ENCODE results near the gene VSIG8. TPM values are rescaled to one million over a fixed set of nuclear protein-coding genes. Genes with fewer than 3 reads are reported as not detected.

VSIG8 gene
- total and polyA plus RNA-seq, 2 donors (not counting 1 experiment from before 2014, with no cell fraction given): under 0.01 TPM; not detected in 1

DNA sequence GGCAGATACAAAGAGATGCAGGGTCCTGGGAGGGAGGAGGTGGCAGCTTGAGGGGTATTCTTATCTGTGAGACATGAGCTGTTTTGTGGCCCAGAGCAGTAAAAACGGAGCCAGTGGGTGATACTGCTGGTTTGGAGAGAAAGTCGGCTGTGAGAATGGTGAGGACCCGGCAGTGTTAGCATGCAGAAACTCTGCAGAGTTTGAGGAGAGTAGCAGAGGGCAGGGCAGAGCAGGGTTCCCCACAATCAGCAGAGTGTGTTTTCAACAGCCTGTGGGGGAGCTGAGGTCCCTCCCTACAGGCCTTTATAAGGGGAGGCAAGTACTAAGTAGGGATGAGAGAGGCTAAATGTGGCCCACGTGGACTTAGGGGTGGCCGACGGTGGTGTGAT is 35.4 kb downstream of the VSIG8 start:
- Histone ChIP-seq H3K9me3 (ENCODE audit: control insufficient read depth, insufficient read depth, low read depth, low read length) (no peaks in the 10 kb centered on the region), H2AFZ (ENCODE audit: low read length) (no peak overlapping the region), H3K36me3 (ENCODE audit: control insufficient read depth, insufficient read depth, low read length) (no peaks in the 10 kb centered on the region)

GRCh38 chr1:159826441-159827101 is 35.9 kb downstream of the VSIG8 start, which contains the start of gene SLAMF8:
TSS of gene SLAMF8 (plus strand) at chr1:159826873. CDS start at chr1:159826899, 26 bp downstream.
- TF ChIP-seq EZH2 (IDR thresholded peaks at IDR 0.05; ENCODE audit: low read length, missing control alignments): no peak
- TF ChIP-seq, protein P1, sequence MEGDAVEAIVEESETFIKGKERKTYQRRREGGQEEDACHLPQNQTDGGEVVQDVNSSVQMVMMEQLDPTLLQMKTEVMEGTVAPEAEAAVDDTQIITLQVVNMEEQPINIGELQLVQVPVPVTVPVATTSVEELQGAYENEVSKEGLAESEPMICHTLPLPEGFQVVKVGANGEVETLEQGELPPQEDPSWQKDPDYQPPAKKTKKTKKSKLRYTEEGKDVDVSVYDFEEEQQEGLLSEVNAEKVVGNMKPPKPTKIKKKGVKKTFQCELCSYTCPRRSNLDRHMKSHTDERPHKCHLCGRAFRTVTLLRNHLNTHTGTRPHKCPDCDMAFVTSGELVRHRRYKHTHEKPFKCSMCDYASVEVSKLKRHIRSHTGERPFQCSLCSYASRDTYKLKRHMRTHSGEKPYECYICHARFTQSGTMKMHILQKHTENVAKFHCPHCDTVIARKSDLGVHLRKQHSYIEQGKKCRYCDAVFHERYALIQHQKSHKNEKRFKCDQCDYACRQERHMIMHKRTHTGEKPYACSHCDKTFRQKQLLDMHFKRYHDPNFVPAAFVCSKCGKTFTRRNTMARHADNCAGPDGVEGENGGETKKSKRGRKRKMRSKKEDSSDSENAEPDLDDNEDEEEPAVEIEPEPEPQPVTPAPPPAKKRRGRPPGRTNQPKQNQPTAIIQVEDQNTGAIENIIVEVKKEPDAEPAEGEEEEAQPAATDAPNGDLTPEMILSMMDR (conservative IDR thresholded peaks at IDR 0.05 in 1 of 2, IDR thresholded peaks at IDR 0.05 in 1 of 2; ENCODE audit: low read depth in 1 of 2, low read length in 2 of 2): no peak
- H3K36me3 ChIP-seq (ENCODE audit: control insufficient read depth, insufficient read depth, low read length): no peaks in the 10 kb centered on the region
- H3K4me2 ChIP-seq (ENCODE audit: extremely low read depth, insufficient read depth, low read length): no peak within 1 kb of the TSS
- H3K9ac ChIP-seq (ENCODE audit: insufficient read depth, low read length): no peak within 1 kb of the TSS
- no peak within 1 kb of the TSS for H3K27ac ChIP-seq (ENCODE audit: insufficient read depth, low read length)
- H2AFZ ChIP-seq (ENCODE audit: low read length): no peak within 1 kb of the TSS
- H3K4me3 ChIP-seq (replicated peaks in 1 of 4; ENCODE audit: control extremely low read depth in 1 of 4, insufficient read depth in 1 of 4, low read depth in 3 of 4, low read length in 4 of 4): no peak within 1 kb of the TSS
- no peaks in the 10 kb centered on the region for H4K20me1 ChIP-seq (ENCODE audit: control insufficient read depth, extremely low read depth, insufficient read depth, low read length)
- DNase-seq (ENCODE audit: low read depth in 2 of 2): no peak
- H3K9me3 ChIP-seq (ENCODE audit: control insufficient read depth, insufficient read depth, low read depth, low read length): no peaks in the 10 kb centered on the region
- H3K4me1 ChIP-seq (ENCODE audit: control insufficient read depth, extremely low read depth, insufficient read depth, low read length): peaks cover 2% of the 10 kb centered on the region
- H3K27me3 ChIP-seq (ENCODE audit: control insufficient read depth, insufficient read depth, low read length): peaks cover 15% of the 10 kb centered on the region
- H3K79me2 ChIP-seq (ENCODE audit: control insufficient read depth, insufficient read depth, low read length): no peaks in the 10 kb centered on the region

More for the DNA sequence above, 35.4 kb downstream of the VSIG8 start:
- Histone ChIP-seq H3K9ac (ENCODE audit: insufficient read depth, low read length) (no peak overlapping the region), H4K20me1 (ENCODE audit: control insufficient read depth, extremely low read depth, insufficient read depth, low read length) (no peaks in the 10 kb centered on the region), H3K27ac (ENCODE audit: insufficient read depth, low read length) (no peak overlapping the region), H3K4me2 (ENCODE audit: extremely low read depth, insufficient read depth, low read length) (no peak overlapping the region), H3K4me1 (ENCODE audit: control insufficient read depth, extremely low read depth, insufficient read depth, low read length) (peaks cover 2% of the 10 kb centered on the region), H3K27me3 (ENCODE audit: control insufficient read depth, insufficient read depth, low read length) (peaks cover 13% of the 10 kb centered on the region), H3K79me2 (ENCODE audit: control insufficient read depth, insufficient read depth, low read length) (no peaks in the 10 kb centered on the region), H3K4me3 (replicated peaks in 1 of 4; ENCODE audit: control extremely low read depth in 1 of 4, insufficient read depth in 1 of 4, low read depth in 3 of 4, low read length in 4 of 4) (no peak overlapping the region)
- no peak for DNase-seq (ENCODE audit: low read depth in 2 of 2)
- TF ChIP-seq, protein P1 (conservative IDR thresholded peaks at IDR 0.05 in 1 of 2, IDR thresholded peaks at IDR 0.05 in 1 of 2; ENCODE audit: low read depth in 1 of 2, low read length in 2 of 2): no peak
- TF ChIP-seq EZH2 (IDR thresholded peaks at IDR 0.05; ENCODE audit: low read length, missing control alignments): no peak

- Histone ChIP-seq H3K27me3 (ENCODE audit: control insufficient read depth, insufficient read depth, low read length) (peaks cover 15% of the 10 kb centered on the region), H3K79me2 (ENCODE audit: control insufficient read depth, insufficient read depth, low read length) (no peaks in the 10 kb centered on the region), H4K20me1 (ENCODE audit: control insufficient read depth, extremely low read depth, insufficient read depth, low read length) (no peaks in the 10 kb centered on the region), H3K9me3 (ENCODE audit: control insufficient read depth, insufficient read depth, low read depth, low read length) (no peaks in the 10 kb centered on the region), H3K36me3 (ENCODE audit: control insufficient read depth, insufficient read depth, low read length) (no peaks in the 10 kb centered on the region), H3K4me2 (ENCODE audit: extremely low read depth, insufficient read depth, low read length) (no peak overlapping the region), H3K4me1 (ENCODE audit: control insufficient read depth, extremely low read depth, insufficient read depth, low read length) (peaks cover 2% of the 10 kb centered on the region), H2AFZ (ENCODE audit: low read length) (no peak overlapping the region), H3K9ac (ENCODE audit: insufficient read depth, low read length) (no peak overlapping the region), H3K4me3 (replicated peaks in 1 of 4; ENCODE audit: control extremely low read depth in 1 of 4, insufficient read depth in 1 of 4, low read depth in 3 of 4, low read length in 4 of 4) (no peak overlapping the region), H3K27ac (ENCODE audit: insufficient read depth, low read length) (no peak overlapping the region)
- no peak for TF ChIP-seq EZH2 (IDR thresholded peaks at IDR 0.05; ENCODE audit: low read length, missing control alignments)
- TF ChIP-seq, protein P1 (conservative IDR thresholded peaks at IDR 0.05 in 1 of 2, IDR thresholded peaks at IDR 0.05 in 1 of 2; ENCODE audit: low read depth in 1 of 2, low read length in 2 of 2): no peak
- DNase-seq (ENCODE audit: low read depth in 2 of 2): no peak
These were observed 36.9 kb downstream of the VSIG8 start for GRCh38 chr1:159825564-159825963.
